HG02588 (cell line): Measurements from ENCODE around the gene TYK2.
A peak's percentile ranks its signal among the peaks of the same experiment; 100 is the strongest.

ENCODE experiments used
- ATAC-seq: cut with Tn5 transposase; IDR thresholded peaks from one replicate; pipeline ENCODE4 v1.9.1; 2021; ENCODE audit warnings: mild to moderate bottlenecking, moderate library complexity; ENCODE audit not compliant: unreplicated experiment

Gene TYK2

GRCh38 chr19:10335352-10335985 lies 44.9 kb downstream of the TYK2 start:
- ATAC-seq = no peak

DNA sequence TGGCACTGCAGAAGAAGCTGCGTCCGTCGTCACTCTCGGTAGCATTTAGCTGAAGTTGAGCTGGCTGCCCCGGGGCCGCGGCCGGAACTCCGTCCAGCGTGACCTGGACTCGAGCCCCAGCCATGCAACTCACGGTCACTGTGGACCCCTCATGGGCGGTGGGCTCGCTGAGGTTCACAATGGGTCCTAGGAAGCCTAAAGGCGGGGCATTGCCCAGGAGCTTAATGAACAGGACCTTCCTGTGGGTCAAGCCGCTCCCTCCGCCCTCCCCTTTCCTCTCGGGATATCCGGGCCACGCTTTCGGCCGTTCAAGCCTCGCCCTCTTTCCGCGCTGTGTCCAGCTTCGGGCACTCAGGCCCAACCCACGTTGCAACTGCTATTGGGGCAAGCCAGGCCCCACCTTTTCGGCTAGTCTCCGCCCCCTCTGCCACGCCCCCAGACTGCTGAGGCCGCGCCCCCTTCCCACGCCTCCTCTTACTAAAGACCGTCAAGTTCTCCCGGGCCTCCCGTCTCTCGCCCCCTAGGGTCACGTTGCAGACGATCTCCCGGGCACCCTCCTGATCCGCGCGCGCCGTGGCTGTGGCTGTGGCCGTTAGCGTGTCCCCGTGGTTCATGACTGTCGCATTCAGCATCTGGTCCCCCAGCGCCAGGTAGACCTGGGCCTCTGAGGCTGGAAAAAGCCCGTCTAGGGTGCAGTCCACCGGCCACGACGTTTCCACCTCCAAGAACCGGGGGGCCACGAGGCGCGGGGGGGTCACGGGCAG lies 45.6 kb downstream of the TYK2 start:
- no peak for ATAC-seq

GRCh38 chr19:10333758-10334587 lies 46.4 kb downstream of the TYK2 start:
- ATAC-seq = peak; percentile 3

DNA sequence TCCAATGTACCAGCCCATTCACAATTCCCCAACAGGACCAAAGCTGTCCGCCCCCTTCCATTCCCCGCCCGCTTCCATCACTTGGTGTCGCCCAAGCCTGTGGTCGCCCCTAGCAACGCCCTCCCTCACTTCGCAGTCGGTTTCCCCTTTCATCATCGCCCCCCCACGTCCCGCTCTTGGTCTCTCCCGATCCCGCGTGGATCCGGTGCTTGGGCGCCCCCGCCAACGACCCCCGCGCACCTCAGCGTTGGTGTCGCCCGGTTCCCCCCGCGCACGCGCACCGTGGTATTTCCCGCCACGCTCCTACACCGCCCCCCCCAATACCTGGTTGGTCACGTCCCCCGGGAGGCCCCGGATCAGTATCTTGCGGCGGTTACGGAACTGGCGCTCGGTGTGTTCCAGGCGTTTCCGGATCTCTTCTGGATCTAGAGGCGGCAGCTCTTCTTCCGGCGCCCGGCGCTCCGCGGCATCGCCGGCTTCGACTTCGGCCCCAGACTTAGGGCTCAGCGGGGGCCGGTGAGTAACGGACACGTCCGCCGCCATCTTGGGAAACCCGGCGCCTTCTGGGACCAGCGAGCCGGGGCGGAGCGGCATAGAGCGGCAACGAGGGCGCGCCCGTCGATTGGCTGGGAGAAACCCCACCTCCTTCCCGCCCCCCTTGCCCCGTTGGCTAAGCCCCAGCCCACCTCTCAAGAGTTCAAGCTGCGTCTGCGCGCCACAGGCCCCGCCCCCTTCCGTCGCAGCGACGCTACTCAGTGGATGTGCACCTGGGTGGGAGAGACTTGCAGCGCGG lies 47.2 kb downstream of the TYK2 start, which contains the start of gene RAVER1:
RAVER1 (minus strand) TSS at position 565 of the 793 bp plus-strand sequence; CDS start at position 543, 22 bp downstream.
- ATAC-seq = peak; percentile 85

GRCh38 chr19:10332158-10332964 lies 48.0 kb downstream of the TYK2 start:
- no peak for ATAC-seq

DNA sequence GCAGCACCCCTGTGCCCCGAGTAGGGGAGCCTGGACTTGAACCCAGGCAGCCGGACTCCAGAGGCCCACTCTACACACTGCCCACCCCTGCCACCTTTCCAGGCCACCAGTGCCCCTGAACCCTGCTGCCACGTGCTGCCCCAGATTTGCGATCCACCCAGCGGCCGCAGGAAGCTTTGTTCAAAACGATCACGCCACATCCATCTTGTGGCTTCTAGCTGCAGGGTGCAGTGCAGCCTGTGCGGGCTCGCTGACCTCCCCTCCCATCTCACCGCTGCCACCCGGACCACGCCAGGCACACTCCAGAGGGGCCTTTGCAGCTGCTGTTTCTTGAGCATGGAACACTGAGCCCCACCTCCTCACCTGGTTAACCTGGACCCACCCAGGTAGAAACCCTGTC lies 50.8 kb downstream of the TYK2 start:
- no peak for ATAC-seq

GRCh38 chr19:10328558-10329429 lies 51.6 kb downstream of the TYK2 start:
- ATAC-seq = no peak

GRCh38 chr19:10327793-10328192 lies 52.6 kb downstream of the TYK2 start:
- ATAC-seq = no peak

- no peak for ATAC-seq
Observed at GRCh38 chr19:10325732-10326131, 54.6 kb downstream of the TYK2 start.

DNA sequence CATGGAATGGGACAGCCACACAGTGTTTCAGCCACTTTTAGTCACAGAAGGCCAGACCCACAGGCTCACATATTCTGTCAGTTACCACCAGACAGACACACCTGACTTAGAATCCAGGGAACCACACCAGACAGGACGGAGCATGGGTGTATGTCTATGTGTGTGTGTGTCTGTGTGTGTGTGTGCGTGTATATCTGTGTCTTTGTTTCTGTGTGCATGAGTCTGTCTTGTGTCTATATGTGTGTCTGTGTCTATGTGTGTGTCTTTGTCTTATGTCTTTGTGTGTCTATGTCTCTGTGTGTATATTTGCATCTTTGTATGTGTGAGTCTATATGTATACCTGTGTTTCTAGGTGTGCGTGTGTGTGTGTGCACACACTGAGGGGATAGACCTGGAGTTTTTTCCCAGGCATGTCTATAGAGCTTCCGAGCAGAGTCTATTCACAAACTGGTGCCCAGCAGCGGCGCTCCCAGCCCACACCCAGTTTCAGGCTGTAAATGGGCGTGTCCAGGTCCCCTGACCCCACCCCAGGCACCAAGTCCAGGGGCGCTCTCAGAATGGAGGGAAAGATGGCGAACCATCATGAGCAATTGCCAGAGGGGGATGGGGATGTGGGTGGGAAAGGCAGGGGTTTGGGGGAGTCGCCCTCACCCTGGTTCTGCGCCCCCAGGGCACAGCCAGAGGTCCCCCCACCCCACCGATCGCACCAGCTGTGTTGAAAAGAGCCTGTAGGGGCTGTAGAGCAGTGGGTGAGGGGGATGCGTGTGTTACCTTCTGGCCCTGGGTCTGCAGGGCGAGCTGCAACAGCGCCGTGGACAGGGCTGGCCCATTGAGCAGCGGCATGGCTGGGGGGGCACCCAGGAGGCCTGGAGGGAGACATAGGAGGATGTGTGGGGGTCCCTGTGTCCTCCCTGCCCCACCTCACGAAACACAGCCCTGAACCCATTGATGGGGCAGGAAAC lies 58.2 kb downstream of the TYK2 start:
- ATAC-seq = no peak

DNA sequence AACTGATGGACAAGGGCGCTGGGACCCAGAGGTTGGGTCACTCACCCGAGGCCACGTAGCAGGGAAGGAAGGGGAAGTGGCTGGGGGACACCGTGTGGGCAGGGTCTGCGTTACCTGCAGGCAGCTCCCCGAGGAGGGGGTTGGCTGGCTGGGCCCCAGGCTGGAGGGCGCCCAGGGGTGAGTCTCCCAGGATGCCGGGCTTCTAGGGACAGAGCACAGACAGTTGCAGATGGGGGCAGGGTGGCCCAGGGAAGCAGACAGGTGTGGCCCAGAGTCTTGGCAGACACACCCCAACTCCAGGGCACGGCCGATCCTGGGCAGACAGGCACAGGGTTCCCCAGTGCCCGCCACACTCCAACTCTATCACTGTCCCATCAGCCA lies 59.0 kb downstream of the TYK2 start:
- no peak for ATAC-seq

DNA sequence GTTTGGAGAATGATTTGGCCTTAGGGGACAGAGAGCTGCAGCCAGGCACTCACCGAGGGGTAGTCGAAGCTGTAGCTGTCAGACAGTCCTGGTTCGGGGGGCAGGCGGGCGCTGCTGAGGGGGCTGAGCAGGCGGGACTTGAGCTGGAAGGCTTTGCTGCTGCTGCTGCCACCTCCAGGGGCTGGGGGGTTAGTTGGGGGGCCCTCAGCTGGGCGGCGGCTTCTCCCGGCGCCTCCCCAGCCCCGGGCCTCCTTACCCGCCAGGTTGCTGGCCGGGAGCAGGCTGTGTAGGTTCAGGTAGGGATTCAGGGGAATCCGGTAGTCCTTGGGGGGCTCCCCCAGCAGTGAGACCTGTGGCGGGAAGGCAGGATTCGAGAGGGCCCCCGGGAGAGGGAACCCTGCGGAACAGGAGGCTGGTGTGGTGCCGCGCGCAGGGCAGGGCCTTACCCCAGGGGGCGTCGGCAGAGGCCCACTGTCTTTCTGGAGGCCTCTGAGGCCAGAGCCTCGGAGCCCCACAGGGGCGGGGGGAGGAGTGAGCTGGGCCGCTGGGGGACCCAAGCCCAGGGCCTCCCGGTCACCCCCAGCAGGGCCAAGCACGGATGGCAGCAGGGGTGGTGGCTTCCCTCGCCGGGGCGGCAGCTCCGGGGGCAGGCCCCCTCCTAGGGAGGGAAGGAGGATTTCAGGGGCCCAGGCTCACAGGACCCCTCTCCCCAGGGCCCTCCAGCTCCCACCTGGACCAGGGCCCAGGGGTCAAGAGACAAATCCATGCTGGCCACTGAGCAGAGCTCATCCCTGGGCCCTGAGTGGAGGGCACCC lies 59.6 kb downstream of the TYK2 start:
- ATAC-seq = no peak

- ATAC-seq = no peak
Observed at GRCh38 chr19:10318807-10319682, 61.3 kb downstream of the TYK2 start.

DNA sequence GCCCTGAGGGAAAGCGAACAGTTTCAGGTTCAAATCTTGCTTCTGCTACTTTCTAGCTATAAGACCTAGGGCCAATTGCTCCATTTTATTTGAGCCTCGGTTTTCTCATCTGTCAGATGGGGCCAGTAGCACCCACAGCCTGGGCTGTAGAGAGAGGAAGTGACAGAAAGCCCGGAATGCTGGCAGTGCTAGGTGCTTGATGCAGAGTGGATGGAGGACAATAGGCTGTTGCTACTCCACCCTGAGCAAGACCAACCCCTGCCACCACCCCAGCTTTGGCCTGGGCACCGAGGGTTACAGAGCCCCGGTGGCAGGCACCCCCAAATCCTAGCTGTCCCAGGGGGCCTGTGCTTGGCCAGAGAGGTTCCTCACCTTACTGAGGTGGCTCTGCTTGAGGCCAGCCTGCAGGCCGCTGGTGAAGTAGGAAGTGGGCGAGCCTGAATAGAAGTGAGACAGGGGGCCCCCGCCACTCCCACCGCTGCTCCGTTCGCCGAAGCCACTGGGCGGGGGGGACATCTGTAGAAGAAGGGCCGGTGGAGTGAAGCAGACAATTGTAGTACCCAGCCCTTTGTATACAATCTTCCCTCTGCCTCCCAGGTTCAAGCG lies 62.4 kb downstream of the TYK2 start:
- no peak for ATAC-seq

- no peak for ATAC-seq
Observed at GRCh38 chr19:10317045-10317856, 63.1 kb downstream of the TYK2 start.
